ENCODE results near the gene EPB41L2.

- no peak for TF ChIP-seq CTCF (IDR thresholded peaks at IDR 0.05)
- 0 out of 2 replicates have a peak, but pooled peaks have one; percentile 51 for TF ChIP-seq SIN3A (IDR thresholded peaks at IDR 0.05; ENCODE audit: borderline replicate concordance, insufficient read depth, low read depth, low read length)
- 0 out of 4 replicates have a peak, but pooled peaks of 1 of the 2 experiments have one; percentile 35 for TF ChIP-seq REST (IDR thresholded peaks at IDR 0.05; ENCODE audit: insufficient read depth in 1 of 2, low read depth in 2 of 2, low read length in 1 of 2)
- TF ChIP-seq POLR2AphosphoS5 (IDR thresholded peaks at IDR 0.05; ENCODE audit: low read depth, low read length) = peak; percentile 94
Measured at GRCh38 chr6:130933712-130934200, 129.3 kb downstream of the EPB41L2 start.
